Type B pancreatic cell (in vitro differentiated cells): Measurements from ENCODE around the gene SSR3. TPM values are rescaled to one million over a fixed set of nuclear protein-coding genes. Genes with fewer than 3 reads are reported as not detected.

Source experiments
- DNase-seq: peaks from one replicate; pipeline ENCODE4 v3.0.0; 2021; ENCODE audit warnings: mixed read lengths; ENCODE audit not compliant: unreplicated experiment; ENCODE audit errors: extremely low spot score
- H3K27ac Mint-ChIP-seq: 2 replicates; pipeline ENCODE4 v1.8.0; 2021; ENCODE audit warnings: mild to moderate bottlenecking, mixed read lengths
- H3K27me3 Mint-ChIP-seq: 2 replicates; pipeline ENCODE4 v1.8.0; 2021; ENCODE audit warnings: mixed read lengths
- H3K36me3 Mint-ChIP-seq: 2 replicates; pipeline ENCODE4 v1.8.0; 2021; ENCODE audit warnings: mixed read lengths
- H3K4me1 Mint-ChIP-seq: one replicate; pipeline ENCODE4 v1.8.0; 2021; ENCODE audit warnings: mixed read lengths; ENCODE audit not compliant: unreplicated experiment
- H3K4me3 Mint-ChIP-seq: 2 replicates; pipeline ENCODE4 v1.8.0; 2021; ENCODE audit warnings: mild to moderate bottlenecking, mixed read lengths
- H3K9me3 Mint-ChIP-seq: 2 replicates; pipeline ENCODE4 v1.8.0; 2021; ENCODE audit warnings: mixed read lengths
- CTCF ChIP-seq: fragments of 200-600 bp; sonication (generic); conservative IDR thresholded peaks from 2 replicates; pipeline ENCODE4 v1.5.0; 2021; ENCODE audit warnings: antibody characterized with exemption, mild to moderate bottlenecking
- total RNA-seq: library from RNA; stranded (reverse); gene quantifications from 2 replicates; pipeline ENCODE4 v1.2.1, GENCODE V29; 2021; ENCODE audit warnings: low replicate concordance

SSR3 gene
- total RNA-seq, 1 donor from 2014 or later = 170 TPM

DNA sequence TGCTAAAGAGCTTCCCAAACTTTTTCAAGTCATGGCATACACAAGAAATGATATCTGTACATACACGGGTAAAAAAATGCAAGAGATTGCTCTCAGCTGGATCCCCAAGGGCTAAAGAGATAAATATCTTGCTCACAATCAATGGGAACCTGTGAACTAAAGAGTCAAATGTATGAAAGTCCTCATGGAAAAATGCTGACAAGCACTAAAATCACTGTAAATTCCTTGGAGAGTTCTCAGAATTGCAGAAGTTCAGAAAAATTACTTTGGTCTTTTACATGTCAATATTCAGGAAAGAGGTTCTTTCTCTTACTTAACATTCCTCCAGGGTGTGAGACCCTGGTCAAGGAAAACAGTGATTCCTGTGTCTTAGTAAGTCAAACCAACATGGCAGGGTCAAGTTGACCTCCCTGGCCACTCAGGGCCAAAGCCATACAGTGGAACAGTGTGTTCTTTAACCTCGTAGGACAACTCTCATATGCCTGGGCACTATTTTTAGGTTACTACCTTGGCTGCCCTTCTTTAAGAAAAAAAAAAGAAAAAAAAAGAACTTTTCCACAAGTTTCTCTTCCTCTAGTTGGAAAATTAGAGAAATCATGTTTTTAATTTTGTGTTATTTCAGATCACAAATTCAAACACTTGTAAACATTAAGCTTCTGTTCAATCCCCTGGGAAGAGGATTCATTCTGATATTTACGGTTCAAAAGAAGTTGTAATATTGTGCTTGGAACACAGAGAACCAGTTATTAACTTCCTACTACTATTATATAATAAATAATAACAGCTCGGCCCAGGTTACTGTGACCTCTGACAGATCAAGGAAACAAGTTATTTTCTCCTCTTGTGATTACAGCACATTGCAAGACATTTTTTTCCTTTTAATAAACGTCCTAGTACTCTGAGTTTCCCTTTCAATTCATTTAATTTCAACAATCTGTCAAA lies 12.5 kb downstream of the SSR3 start:
- Mint-ChIP-seq H3K27ac (no peak overlapping the region), H3K36me3 (peaks cover 33% of the 10 kb centered on the region), H3K27me3 (no peaks in the 10 kb centered on the region), H3K9me3 (no peaks in the 10 kb centered on the region), H3K4me1 (peaks cover 8% of the 10 kb centered on the region), H3K4me3 (no peak overlapping the region)
- no peak for TF ChIP-seq CTCF
- no peak for DNase-seq

DNA sequence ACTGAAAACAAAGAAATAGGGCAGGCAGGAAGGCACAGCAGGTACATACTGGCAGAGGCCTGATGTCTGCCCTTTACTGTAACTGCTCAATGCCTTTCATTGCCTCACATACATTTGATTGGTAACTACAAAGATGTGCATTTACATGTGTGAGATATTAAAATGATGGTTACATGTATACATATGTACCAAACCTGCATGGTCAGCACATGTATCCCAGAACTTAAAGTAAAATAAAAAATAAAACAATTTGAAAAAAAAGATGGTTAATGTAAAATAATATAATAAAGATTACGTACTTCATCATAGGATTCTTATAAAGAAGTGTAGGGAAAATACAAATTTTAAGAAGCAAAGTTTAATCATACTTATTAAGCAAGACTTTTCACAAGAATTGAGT lies 15.1 kb downstream of the SSR3 start:
- H3K36me3 Mint-ChIP-seq = peaks cover 16% of the 10 kb centered on the region
- H3K4me1 Mint-ChIP-seq = peaks cover 20% of the 10 kb centered on the region
- no peak for TF ChIP-seq CTCF
- H3K4me3 Mint-ChIP-seq = no peak overlapping the region
- H3K27ac Mint-ChIP-seq = no peak overlapping the region
- no peaks in the 10 kb centered on the region for H3K9me3 Mint-ChIP-seq
- no peaks in the 10 kb centered on the region for H3K27me3 Mint-ChIP-seq
- DNase-seq = no peak

GRCh38 chr3:156539051-156539450 lies 15.9 kb downstream of the SSR3 start:
- Mint-ChIP-seq H3K27ac (no peak overlapping the region), H3K4me3 (no peak overlapping the region), H3K27me3 (no peaks in the 10 kb centered on the region), H3K36me3 (peaks cover 10% of the 10 kb centered on the region), H3K4me1 (peaks cover 20% of the 10 kb centered on the region), H3K9me3 (no peaks in the 10 kb centered on the region)
- DNase-seq = no peak
- TF ChIP-seq CTCF = no peak

GRCh38 chr3:156536524-156537316 lies 18.2 kb downstream of the SSR3 start:
- Mint-ChIP-seq H3K27me3 (no peaks in the 10 kb centered on the region), H3K4me3 (no peak overlapping the region), H3K36me3 (peaks cover 4% of the 10 kb centered on the region), H3K9me3 (no peaks in the 10 kb centered on the region), H3K4me1 (peaks cover 26% of the 10 kb centered on the region), H3K27ac (peak overlapping the region; percentile 4)
- TF ChIP-seq CTCF = no peak
- DNase-seq = no peak

DNA sequence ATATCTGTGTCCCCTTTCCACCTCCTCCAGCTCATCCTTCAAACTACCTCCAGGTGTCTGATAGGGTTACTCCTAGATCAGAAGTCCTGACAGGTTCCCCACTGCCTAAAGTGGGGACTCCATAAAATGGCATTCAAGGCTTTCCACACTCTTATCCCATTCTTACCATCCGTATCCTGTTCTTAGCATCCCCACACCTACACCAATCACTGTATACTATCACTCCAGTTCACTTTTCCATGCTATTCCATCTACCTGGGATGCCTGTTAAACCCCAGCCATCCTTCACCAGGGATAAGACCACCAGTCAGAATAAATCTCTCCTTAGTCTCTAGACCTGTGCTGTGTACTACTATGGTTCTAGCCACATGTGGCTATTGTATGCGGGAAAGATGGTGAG lies 19.1 kb downstream of the SSR3 start:
- H3K27me3 Mint-ChIP-seq = no peaks in the 10 kb centered on the region
- H3K27ac Mint-ChIP-seq = peak overlapping the region; percentile 73
- DNase-seq = no peak
- H3K36me3 Mint-ChIP-seq = peaks cover 2% of the 10 kb centered on the region
- H3K4me3 Mint-ChIP-seq = no peak overlapping the region
- H3K4me1 Mint-ChIP-seq = peaks cover 26% of the 10 kb centered on the region
- no peak for TF ChIP-seq CTCF
- no peaks in the 10 kb centered on the region for H3K9me3 Mint-ChIP-seq
